NCI-H1048 (cell line): ENCODE data around the gene GLIS1.

Experiments used
- DNase-seq: peaks from one replicate; lab custom pipeline; 2025; lab: John Stamatoyannopoulos, UW

The GLIS1 gene

DNA sequence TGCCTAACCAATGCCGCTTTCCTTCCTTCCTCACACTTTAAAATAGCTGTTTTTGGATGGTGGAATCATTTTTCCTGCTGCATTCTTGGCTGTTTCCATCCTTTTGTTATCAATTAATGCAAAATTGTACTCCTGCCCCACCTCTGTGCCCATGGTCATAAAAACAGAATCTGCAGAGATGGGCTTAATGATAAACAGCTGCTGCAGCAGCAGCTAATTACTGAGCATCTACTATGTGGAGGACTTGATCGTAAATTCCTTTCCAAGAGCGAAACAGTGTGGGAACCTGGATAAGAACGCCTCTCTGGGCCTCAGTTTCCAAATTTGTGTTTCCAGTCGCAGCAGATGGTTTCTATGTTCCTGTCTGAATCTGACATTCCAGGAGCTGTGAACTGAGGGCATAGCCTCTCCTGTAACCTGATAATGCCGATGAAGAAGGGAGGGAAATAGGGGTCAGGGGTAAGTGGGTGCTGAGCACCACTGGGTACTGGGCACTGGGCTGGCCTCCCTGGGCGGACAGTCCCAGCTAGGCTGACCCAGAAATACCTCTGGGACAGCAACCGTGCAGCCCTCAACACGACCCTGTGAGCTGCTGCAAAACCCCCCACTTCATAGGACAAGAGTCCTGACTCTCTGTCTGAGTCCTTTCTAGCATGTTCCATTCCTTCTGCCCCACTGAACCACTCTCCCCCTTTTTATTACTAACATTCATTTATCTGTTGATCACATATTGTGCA, 158.1 kb downstream of the GLIS1 start:
- DNase-seq = no peak

DNA sequence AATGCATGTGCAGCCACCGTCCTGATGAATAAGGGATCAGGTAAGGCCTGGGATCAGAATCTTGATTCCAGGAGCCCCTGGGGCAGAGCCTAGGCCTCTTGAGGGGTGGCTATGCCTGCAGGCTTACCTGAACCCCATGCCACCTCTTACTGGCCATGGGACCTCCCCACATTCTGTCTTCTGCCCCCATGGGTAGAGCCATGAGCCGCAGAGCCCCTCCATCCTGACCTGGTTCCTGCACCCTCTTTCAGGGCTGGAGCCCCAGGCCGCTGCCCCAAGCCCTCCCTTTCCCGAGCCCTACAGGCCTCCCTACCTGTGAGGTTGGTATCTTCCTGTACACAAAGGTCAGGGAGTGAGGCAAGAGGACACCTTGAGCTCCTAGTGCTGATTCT, 159.0 kb downstream of the GLIS1 start:
- no peak for DNase-seq

DNA sequence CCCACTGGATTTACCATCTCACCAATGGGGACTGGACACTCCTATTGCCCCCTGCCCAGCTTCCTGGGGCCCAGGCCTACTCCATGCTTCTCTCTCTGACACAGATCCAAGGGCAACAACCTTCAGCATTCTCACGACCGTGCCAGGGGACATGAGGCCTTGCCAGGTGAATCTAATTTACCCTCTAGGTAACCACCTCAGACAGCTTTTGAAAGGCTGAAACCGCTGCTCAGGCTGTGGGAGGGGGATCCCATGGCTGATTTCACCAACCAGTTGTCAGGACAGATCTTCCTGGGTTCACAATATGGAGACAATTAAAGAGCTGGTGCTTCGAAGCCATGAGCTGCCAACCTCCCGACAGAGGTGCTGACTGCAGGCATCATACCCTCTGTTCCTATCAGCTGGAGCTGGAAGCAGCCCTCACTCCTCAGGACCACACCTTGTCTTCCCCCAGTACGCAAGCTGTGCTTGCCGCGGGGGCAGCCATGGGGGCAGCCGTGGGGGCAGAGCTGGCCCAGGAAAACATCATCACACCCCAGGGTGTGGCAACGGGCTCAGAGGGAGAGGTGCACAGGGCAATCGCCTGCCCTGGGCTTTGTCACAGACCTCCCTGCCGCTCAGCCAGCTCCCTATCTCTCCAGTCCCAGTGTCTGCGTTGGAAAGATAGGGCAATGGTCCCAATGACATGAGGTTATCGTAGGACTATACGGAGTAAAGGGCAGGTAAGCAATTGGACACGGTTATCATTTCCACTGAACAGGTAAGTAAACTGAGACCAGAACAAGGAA, 159.5 kb downstream of the GLIS1 start:
- no peak for DNase-seq

DNA sequence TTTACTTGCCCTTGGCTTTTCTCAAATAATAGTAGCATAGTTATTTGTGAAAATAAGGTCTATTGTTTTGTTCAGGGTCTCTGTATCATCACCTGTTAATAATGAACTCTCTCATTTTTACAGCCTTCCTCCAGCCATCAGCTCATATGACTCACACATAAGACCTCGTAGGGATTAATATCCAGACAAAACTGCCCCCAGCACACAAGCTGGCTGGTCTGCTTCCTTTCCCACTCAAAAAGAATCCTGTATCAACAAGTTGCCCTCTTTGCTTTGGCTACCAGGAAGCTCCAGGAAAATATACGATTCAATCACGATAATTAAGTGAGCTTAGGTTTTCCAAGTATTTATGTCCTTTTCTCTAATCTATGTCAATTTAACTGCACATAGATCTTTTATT, 160.6 kb downstream of the GLIS1 start:
- DNase-seq = no peak

DNA sequence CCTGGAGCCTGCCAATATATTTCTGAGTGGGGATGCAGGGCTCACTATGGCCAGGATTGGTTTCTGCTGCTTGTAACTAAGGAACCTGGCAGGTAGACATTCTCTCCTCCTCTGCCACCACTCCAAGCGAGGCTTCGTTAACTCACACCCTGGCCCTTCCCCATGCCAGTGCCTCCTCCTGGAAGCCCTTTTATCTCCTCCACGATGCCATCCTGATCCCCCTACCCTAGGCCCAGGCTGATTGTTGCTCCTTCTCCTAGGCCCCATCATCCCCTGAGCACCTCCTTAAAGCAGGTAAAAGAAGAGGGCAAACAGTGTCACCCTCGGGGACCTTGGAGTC, 161.2 kb downstream of the GLIS1 start:
- DNase-seq = no peak

DNA sequence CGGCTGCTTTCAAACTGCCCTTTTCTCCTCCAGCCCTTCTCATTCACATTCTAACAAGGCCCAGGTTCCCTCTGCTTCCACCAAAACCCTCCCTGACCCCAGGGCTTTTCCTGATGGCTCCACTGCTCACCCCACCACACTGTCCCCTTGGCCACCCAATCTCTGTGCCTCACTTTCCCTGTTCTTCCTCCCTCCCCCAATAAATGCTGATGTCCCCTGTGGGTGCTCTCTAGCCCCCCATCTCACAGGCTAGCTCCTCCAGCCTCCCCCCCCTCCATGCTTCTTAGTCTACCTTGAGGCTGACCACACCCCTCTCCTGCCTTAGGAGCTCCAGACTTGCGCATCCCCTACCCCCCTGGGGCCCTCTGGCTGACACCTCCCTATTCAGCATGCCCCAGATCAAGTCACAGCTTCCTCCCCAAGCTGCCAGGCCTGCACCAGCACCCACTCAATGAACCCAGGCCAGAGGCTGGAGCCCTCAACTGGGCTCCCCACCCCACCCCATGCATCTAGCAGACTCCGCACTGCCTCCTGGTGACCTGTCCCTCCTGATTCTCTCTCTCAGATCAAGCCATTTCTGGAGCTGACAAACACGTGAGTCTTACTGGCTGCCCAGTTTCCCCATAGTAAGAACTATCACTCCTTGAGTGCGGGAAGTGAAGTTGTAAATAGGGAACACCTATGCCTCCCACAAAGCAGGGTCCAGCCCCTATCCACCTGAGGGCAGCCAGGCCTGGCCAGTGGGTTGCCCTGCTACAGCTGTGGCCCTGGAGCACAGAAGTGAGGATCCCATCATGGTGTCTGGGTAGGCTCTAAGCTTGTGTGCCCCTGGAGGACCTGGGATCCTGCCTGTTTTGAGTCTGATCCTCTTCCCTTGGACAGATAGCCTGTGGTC, 161.9 kb downstream of the GLIS1 start:
- DNase-seq = no peak

DNA sequence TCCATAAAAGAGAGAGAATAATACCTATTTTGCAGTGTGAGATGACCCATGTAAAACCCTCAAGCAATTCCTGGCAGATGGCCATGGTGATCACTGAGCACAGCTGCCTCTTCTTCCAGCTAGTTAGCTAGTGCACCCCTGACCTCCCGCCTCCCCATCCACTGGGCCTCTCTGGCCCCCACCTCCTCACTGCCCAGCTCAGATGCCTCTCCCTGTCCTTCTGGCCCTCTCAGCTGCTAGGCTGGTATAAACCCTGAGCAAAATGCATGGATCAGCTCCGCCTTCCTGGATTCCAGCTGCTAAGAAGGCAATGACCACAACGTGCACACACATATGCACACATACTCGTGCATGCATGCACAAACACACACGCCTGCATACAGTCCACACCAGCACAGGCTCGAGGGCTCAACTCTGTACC, 162.6 kb downstream of the GLIS1 start:
- DNase-seq = no peak

DNA sequence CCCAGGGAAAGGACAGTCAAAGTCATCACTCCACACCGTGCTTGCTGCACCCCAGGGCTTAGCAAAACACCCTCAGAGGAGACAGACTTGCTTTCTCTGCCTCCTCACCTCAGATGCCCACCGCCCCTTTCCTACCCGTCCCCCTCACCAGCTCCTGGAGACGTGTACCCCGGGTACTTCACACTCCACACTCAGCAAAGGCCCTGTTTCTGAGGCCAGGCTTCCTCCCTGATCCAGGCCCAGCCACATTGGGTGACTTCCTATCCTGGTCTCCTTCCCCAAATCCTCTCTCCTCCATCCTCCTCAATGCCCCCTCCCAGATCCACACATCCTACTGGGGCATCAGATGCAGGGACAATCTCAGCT, 163.0 kb downstream of the GLIS1 start:
- no peak for DNase-seq

DNA sequence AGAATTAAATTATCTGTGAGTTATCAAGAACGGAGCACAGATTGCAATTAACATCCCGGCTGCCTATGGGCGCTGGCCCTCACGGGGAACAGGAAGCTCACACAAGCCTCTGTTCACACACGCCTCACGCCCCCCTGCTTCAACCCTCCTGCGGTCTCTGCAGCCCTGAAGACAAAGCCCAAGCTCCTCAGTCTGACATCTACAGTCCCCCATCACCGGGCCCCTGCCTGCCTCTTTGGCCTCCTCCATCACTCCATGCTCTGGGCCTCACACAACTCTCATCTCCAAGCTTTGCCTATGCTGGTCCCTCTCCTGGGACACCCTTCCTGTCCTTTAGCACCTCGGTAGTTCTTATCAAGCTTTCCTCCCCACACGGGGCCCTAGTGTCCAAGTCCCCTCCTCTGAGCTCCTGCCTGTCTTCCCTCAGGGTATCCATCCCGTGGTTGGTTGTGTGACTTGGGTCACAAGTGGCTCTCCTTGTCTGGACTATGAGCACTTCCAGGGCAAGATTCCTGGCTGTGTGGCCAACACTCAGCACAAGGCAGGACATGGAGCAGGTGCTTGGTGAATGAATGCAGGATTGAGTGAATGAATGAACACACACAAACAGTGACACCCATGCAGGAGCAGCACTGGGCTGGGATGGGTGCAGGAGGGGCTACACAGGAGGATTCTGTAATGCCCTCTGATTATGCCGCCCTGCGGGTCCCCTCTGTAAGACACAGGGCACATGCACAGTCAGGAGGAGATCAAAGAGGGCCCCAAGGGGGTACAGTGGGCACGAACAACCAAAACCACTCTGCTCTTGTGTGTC, 163.6 kb downstream of the GLIS1 start:
- DNase-seq = no peak

DNA sequence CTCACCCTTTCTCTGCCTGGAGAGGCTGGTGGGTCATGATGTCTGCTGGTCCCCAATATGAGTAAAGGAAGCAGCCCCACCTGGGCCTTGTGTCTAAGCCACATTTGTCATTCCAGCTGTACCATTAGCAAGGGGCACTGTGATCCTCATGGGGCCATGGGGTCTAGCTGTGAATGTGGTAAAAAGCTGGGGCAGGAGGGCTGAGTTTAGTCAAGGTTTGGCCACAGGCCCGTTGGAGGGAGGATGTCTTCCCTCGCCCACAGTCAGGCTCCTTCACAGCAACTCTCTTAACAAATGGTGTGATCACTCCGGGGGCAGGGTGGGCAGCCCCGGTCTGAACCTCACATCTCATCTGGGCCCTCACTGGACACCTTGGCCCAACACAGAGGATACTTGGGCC, 164.3 kb downstream of the GLIS1 start:
- no peak for DNase-seq

DNA sequence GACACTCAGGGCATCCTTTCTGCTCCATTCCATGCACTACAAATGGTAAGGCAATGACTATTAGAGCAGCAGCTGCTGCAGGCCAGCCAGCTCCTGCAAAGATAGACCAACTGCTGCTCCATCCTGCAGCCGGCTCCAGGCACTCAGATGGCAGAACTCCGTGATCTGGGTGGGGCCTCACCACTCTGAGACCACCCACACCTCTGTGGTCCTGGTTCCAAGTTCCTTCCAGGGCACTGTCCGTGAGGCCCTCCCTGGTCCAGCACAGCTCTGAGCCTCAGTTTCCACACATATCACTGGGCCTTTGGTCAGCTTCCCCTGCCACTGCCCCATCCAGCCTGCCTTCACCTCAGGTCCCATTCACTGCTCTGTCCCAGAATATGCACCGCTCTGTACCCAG, 165.0 kb downstream of the GLIS1 start:
- DNase-seq = no peak

DNA sequence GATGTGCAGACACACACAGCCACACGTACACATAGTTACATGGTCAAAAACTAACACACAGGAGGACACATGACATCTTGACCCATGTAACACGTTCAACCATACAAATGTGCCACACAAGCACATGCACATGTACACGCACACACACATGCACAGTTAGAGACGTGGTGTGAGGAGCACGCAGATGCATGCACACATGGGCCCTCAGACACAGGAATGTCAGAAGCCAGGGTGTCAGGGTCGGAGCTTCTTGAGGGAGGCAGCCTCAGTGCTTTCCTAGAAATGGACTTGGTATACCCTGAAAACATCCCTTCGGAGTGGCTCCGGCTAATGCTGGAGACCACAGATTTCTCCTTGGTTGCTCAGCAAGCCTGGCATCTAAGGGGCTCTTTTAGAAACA, 165.4 kb downstream of the GLIS1 start:
- DNase-seq = no peak

DNA sequence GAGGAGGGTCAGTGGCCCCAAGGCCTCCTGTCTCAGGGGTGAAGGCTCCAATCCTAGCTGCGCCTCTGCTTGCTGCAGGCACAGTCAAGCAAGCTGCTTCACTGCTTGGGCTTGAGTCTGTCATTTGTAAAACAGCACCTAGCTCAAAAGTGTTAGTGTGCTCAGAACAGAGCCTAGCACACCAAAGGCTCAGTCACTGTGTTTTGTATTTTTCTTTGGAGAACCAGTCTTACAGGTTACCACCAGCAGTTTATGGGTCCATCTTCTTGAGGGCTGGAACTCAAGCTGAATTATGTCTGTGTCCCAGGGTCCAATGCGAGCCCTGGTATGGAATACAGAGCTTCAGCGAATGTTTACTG, 166.2 kb downstream of the GLIS1 start:
- peak; percentile 43 for DNase-seq

DNA sequence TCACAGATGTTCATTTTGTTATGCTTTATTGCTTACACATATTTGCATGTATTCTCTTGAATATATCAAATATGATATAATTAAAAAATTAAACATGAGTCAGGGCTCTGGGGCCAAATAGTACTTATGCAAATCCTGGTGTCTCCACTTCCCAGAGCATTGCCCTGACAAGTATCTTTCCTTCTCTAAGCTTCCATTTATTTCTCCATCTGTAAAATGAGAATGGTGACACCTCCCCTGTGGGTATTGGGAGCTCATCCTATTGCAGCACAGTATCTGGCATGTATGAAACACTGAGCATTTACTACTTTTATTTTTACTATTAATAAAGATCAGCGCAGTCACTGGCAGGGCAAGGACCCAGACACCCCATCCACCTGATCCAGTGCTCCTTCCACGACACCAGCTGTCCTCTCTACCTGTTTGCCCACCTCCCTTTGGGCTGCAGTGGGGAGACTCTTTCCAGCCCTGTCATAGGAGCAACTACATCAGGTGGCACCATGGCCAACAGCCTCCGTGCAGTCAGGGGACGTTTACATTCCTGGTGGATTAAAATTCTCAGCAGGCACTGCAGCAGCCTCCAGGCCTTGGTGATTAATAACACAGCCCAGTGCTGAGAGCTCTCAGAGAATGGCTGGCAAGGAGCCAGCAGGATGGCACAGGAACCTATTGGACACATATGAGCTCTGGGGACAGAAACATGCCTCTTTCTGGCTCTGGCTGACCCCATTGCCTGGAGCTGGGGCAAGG, 166.7 kb downstream of the GLIS1 start:
- peak; percentile 94 for DNase-seq

DNA sequence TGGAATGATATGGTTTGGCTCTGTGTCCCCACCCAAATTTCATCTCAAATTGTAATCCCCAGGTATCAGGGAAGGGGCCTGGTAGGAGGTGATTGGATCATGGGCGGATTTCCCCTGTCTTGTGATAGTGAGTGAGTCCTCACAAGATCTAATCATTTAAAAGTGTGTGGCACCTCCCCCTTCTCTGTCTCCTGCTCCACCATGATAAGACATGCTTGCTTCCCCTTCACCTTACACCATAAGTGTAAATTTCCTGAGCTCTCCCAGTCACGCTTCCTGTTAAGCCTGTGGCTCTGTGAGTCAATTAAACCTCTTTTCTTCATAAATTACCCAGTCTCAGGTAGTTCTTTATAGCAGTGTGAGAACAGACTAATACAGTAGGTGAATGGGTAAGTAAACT, 170.4 kb downstream of the GLIS1 start:
- DNase-seq = no peak

DNA sequence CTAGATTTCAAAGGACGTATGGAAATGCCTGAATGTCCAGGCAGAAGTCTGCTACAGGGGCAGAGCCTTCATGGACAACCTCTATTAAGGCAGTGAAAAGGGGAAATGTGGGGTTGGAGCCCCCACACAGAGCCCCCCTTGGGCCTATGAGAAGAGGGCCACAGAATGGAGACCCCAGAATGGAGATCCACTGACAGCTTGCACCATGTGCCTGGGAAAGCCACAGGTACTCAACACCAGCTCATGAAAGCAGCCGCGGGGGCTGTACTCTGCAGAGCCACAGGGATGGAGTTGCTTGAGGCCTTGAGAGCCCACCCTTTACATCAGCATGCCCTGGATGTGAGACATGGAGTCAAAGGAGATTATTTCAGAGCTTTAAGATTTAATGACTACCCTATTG, 171.1 kb downstream of the GLIS1 start:
- DNase-seq = no peak

DNA sequence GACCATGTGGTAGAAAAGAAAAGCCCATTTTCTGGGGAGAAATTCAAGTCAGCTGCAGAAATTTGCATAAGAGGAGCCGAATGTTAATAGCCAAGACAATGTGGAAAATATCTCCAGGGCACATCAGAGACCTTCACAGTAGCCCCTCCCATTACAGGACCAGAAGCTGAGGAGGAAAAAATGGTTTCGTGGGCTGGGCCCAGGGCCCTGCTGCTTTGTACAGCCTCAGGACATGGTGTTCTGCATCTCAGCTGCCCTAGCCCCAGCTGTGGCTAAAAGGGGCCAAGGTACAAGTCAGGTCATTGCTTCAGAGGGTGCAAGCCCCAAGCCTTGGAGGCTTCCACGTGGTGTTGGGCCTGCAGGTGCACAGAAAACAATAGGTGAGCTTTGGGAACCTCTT, 171.5 kb downstream of the GLIS1 start:
- no peak for DNase-seq

DNA sequence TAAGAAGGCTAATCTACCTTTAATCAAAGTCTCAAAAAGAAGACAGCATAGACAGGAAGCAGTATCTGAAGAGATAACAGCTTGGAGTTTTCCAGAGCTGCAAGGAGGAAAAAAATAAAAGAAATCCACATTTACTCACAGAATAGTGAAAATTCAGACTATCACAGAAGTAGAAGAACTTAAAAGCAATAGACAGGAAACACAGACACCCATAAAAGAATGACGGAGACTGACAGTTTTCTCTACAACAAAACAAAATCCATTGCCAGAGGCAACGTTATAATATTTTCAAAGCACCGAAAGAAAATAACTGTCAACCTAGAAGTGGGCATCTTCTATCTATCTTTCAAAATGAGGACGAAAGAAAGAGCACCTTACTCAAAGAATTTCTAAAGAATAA, 175.4 kb downstream of the GLIS1 start:
- no peak for DNase-seq

DNA sequence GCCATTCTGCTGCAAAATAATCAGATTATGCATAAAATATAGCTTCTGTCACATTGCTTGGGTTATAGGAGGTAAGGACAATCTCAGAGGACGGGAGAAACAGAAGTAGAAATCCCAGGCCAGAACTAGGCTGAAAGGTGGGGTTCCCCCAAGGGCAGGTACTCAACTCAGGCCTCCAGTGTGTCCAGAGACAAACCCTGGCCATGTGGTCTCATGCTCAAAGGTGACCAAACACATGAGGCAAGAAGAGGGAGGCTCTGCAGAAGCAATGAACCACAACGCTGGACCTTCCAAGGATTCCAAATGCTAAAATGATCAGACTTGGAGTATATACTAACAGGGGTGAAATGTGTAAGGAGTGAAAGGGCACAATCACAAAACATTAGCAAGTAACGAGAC, 176.0 kb downstream of the GLIS1 start:
- no peak for DNase-seq

DNA sequence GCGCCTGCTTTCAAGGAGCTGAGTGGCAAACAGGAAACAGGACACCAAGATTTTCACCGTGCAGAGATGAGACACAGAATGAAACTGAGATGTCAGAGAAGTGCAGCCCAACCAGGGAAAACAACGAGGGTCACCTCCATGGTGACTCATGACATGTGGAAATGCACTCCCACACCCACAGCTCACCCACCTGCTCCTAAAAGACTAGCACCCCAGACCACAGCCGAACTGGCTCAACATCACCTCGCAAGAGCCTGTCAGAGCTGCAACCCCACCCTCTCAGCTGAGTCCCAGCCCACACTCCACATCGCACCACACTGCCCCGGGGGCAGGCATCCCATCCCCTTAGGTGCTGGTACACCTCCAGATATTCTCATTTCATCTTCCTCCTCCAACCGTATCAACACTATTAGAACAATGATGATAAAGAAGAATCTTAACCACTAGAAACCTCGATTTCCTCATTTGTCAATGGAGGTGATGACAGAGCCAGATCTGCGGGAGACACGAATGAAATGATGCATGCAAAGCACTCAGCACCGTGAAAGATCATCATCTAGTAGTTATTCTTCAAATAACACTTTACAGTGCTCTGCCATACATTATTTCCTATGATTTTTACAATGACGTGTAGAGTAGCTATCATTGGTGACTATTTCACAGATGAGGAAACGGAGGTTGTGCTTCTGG, 176.5 kb downstream of the GLIS1 start:
- DNase-seq = no peak
